Adrenal gland (tissue), 12 donors: ENCODE results near the gene TSPAN33. TPM values are rescaled to one million over a fixed set of nuclear protein-coding genes. Genes with fewer than 3 reads are reported as not detected.

Source experiments
- DNase-seq, 7 donors: peaks; one replicate each; pipeline ENCODE4 v3.0.0-alpha.2; 2019 to 2020
- H3K27ac ChIP-seq, 5 donors: fragments of 200-600 bp; sonication (generic) in 4 of 5; 1 replicate in 3 of 5; 2 replicates in 2 of 5; pipeline versions ENCODE4 v1.5.1 to v1.8.0; 2016 to 2020; ENCODE audit warnings: mild to moderate bottlenecking in 1 of 5
- H3K27me3 ChIP-seq: fragments of 200-600 bp; 2 replicates; pipeline ENCODE4 v1.8.0; 2021
- H3K36me3 ChIP-seq, 2 donors: fragments of 200-600 bp; replicated peaks in 1 of 2; 1 replicate in 1 of 2; 2 replicates in 1 of 2; pipeline versions ENCODE4 v1.5.1 to v1.8.0; 2018 to 2022
- H3K4me1 ChIP-seq, 2 donors: fragments of 200-600 bp; replicated peaks in 1 of 2; 1 replicate in 1 of 2; 2 replicates in 1 of 2; pipeline versions ENCODE4 v1.5.1 to v1.8.0; 2018 to 2021
- H3K4me3 ChIP-seq, 4 donors: fragments of 200-600 bp; sonication (generic) in 3 of 4; one replicate each; pipeline ENCODE4 v1.5.1; 2016 to 2018
- H3K9me3 ChIP-seq, 3 donors: fragments of 200-600 bp; sonication (generic) in 1 of 3; replicated peaks in 1 of 3; 1 replicate in 2 of 3; 2 replicates in 1 of 3; pipeline versions ENCODE4 v1.5.1 to v1.8.0; 2016 to 2021
- POLR2A ChIP-seq, 2 donors: fragments of 450-650 bp; IDR thresholded peaks; one replicate each; pipeline ENCODE4 v1.6.1; 2017; ENCODE audit warnings: antibody characterized with exemption in 2 of 2, mild to moderate bottlenecking in 2 of 2, moderate library complexity in 1 of 2
- WGBS, 4 donors: extraction: QIAGEN DNeasy Blood & Tissue Kit in 2 of 4; methylation state at CpG; one replicate each; pipeline versions ENCODE4 v1.1.5 to v1.1.7; 2013 to 2017; 5-methylcytosine and 5-hydroxymethylcytosine counted together
- intact Hi-C, 2 donors: fragments of 100-400 bp; cut with DNase I; formaldehyde crosslinking; loops; one replicate each; pipeline versions ENCODE4 v1.14.1 to v1.15.0; 2022 to 2023
- polyA plus RNA-seq, 3 donors: library from polyadenylated mRNA; stranded (reverse); fragments of 200-250 nt in 2 of 3; fragments of 350-450 nt in 1 of 3; fragmentation: Illumina TruSeq in 1 of 3; extraction: RNeasy Lipid Tissue Mini Kit (QIAGEN cat#74804) in 1 of 3; gene quantifications; one replicate each; pipeline ENCODE4 v1.2.3, GENCODE V29; 2013 to 2014
- total RNA-seq, 9 donors: library from RNA; depleted of rRNA in 4 of 9; stranded (reverse); fragments of >200 nt in 4 of 9; fragments of 120-200 nt in 1 of 9; fragmentation: NEBNext Ultra II Directional in 1 of 9; extraction: Animal tissue kit (Norgen Biotek cat#: 25700) in 1 of 9; gene quantifications; one replicate each; pipeline versions ENCODE4 v1.1.0 to v1.2.4, GENCODE V29; 2013 to 2023
- TF ChIP-seq, protein P1 (sequence below), 6 experiments: fragments of 450-650 bp in 4 of 6; fragments of 200-600 bp in 2 of 6; sonication (generic) in 1 of 6; IDR thresholded peaks; 1 replicate in 5 of 6; 2 replicates in 1 of 6; pipeline versions ENCODE4 v1.5.1 to v1.8.0; 2016 to 2021; ENCODE audit warnings: antibody characterized with exemption in 6 of 6, mild to moderate bottlenecking in 2 of 6, moderate library complexity in 1 of 6
- donor health status: healthy with polysubstance abuse.
- donor health status: Bipolar disorder and iron deficiency.
- donor health status: DM: yes; HTN: yes; CAD: no.
- donor health status: DM: no; HTN: no; CAD: no.
- donor health status: DM: no; HTN: no; CAD: no.
- donor health status: DM: yes; HTN: yes; CAD: no.

TSPAN33 gene
- total and polyA plus RNA-seq, 12 donors: 1.8 to 20.0 (median 10.1) TPM

DNA sequence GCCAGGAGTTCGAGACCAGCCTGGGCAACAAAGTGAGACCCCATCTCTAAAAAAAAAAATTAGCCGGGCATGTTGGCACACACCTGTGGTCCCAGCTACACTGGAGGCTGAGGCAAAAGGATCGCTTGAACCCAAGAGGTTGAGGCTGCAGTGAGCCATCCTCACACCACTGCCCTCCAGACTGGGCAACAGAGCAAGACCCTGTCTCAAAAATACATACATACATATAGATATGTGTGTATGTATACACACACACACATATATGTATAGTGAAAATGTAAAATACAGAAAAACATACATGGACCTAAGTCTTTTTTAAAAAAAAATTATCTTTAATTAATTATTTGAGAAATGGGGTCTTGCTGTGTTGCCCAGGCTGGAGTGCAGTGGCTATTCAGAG, 49.4 kb downstream of the TSPAN33 start:
- no peaks in the 10 kb centered on the region for H3K9me3 ChIP-seq
- 87 to 100% (median 93%) methylated on average over 1 to 3 of the region's 3 CpGs for WGBS, 4 donors
- H3K36me3 ChIP-seq: no peaks in the 10 kb centered on the region
- TF ChIP-seq, protein P1, sequence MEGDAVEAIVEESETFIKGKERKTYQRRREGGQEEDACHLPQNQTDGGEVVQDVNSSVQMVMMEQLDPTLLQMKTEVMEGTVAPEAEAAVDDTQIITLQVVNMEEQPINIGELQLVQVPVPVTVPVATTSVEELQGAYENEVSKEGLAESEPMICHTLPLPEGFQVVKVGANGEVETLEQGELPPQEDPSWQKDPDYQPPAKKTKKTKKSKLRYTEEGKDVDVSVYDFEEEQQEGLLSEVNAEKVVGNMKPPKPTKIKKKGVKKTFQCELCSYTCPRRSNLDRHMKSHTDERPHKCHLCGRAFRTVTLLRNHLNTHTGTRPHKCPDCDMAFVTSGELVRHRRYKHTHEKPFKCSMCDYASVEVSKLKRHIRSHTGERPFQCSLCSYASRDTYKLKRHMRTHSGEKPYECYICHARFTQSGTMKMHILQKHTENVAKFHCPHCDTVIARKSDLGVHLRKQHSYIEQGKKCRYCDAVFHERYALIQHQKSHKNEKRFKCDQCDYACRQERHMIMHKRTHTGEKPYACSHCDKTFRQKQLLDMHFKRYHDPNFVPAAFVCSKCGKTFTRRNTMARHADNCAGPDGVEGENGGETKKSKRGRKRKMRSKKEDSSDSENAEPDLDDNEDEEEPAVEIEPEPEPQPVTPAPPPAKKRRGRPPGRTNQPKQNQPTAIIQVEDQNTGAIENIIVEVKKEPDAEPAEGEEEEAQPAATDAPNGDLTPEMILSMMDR (IDR thresholded peaks at IDR 0.05): no peak
- TF ChIP-seq POLR2A (IDR thresholded peaks at IDR 0.05): no peak
- DNase-seq: no peak
- no peak overlapping the region for H3K4me3 ChIP-seq
- no peak overlapping the region for H3K27ac ChIP-seq
- peaks cover 0 to 4% of the 10 kb centered on the region in 2 donors for H3K4me1 ChIP-seq
- no peaks in the 10 kb centered on the region for H3K27me3 ChIP-seq
- intact Hi-C loops: no loop called here

DNA sequence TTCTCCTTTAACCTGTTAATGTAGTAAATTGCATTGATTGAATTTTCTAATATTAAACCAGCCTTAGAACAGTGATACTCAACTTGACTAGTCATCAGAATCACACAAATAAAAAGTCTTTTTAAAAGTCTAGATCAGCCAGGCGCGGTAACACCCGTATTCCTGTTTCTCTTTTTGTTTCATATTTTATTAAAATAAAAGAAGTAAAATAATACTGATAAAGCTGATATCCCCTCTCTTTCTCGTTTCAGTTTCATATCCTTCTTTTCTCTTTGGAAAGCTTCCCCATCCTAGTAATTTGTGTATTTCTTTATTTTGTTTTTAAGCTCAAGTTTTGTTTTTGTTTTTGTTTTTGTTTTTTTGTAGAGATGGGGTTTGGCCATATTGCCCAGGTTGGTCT, 53.3 kb downstream of the TSPAN33 start:
- intact Hi-C loops: no loop called here
- WGBS, 4 donors: 71 to 80% (median 78%) methylated on average over 4 of the region's 4 CpGs
- no peak for DNase-seq
- H3K27ac ChIP-seq: no peak overlapping the region
- TF ChIP-seq, protein P1 (IDR thresholded peaks at IDR 0.05): no peak
- TF ChIP-seq POLR2A (IDR thresholded peaks at IDR 0.05): no peak
- H3K36me3 ChIP-seq: no peaks in the 10 kb centered on the region
- no peak overlapping the region for H3K4me3 ChIP-seq
- H3K27me3 ChIP-seq: no peaks in the 10 kb centered on the region
- H3K9me3 ChIP-seq: no peaks in the 10 kb centered on the region
- no peaks in the 10 kb centered on the region for H3K4me1 ChIP-seq

DNA sequence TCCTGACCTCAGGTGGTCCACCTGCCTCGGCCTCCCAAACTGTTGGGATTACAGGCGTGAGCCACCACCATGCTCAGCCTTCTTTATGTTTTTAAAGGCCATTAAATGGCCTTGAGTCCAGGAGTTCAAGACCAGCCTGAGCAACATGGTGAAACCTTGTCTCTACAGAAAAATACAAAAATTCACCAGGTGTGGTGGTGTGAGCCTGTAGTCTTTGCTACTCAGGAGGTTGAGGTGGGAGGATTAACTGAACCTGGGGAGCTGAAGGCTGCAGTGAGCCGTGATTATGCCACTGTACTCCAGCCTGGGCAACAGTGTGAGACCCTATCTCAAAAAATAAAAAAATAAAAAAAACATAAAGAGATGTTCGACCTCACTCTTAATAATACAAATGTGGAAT, 54.9 kb downstream of the TSPAN33 start:
- H3K27me3 ChIP-seq: no peaks in the 10 kb centered on the region

DNA sequence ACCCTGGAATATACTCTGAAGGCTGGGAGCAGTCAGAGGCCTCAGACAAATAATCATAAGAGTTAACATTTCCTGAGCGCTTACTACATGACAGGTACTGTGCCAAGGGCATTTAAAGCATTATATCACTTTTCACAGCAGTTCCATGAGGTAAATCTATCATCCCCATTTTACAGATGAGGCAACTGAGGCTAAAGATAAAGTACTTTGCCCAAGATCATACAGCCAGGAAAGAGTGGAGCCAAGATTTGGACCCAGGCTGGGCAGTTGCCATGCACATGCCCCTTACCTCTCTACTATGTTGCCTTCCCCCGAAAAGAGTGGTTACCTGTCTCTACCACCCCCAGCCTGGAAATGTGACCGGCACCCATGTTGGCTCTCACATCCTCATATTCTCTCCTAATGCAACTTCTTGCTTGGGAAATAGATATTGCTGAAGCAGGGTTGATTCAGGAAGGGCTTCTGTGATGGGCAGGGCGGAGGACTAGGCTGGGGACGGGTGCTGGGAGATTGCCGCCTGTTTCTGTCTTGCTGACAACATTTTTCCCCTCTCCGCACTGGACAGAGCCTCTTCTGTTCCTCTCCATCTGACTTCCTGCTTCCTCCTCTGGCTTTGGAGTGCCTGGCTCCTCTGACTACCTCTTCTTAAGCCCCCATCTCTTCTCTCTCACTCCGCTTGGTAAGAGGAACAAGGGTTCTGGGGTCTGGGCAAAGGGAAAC, 57.7 kb downstream of the TSPAN33 start:
- 69 to 86% (median 79%) methylated on average over 7 to 8 of the region's 8 CpGs for WGBS, 4 donors
- no peak for DNase-seq
- Histone ChIP-seq H3K9me3 (no peaks in the 10 kb centered on the region), H3K27me3 (no peaks in the 10 kb centered on the region), H3K36me3 (no peaks in the 10 kb centered on the region), H3K27ac (no peak overlapping the region), H3K4me1 (no peaks in the 10 kb centered on the region), H3K4me3 (no peak overlapping the region)
- no peak for TF ChIP-seq POLR2A (IDR thresholded peaks at IDR 0.05)
- TF ChIP-seq, protein P1 (IDR thresholded peaks at IDR 0.05): no peak
- intact Hi-C loops: no loop called here

More for the DNA sequence above, 54.9 kb downstream of the TSPAN33 start:
- TF ChIP-seq, protein P1 (IDR thresholded peaks at IDR 0.05): no peak
- TF ChIP-seq POLR2A (IDR thresholded peaks at IDR 0.05): no peak
- Histone ChIP-seq H3K4me3 (no peak overlapping the region), H3K9me3 (no peaks in the 10 kb centered on the region), H3K4me1 (no peaks in the 10 kb centered on the region), H3K27ac (no peak overlapping the region), H3K36me3 (no peaks in the 10 kb centered on the region)
- 93 to 98% (median 95%) methylated on average over 4 of the region's 4 CpGs for WGBS, 4 donors
- intact Hi-C loops: no loop called here
- no peak for DNase-seq
